Glutamatergic neuron (in vitro differentiated cells): ENCODE results near the gene CEACAM3. TPM values are rescaled to one million over a fixed set of nuclear protein-coding genes. Genes with fewer than 3 reads are reported as not detected.
"Not testable (repeated sequence)": the region's sequence is repeated elsewhere in the genome, so short reads cannot be mapped to it uniquely, and the experiment has no call there.

Experiments
- DNase-seq: peaks from one replicate; pipeline ENCODE4 v3.0.0; 2022
- H3K27ac Mint-ChIP-seq: one replicate; pipeline ENCODE4 v1.8.0; 2020; ENCODE audit warnings: mild to moderate bottlenecking, mixed read lengths, inconsistent platforms; ENCODE audit not compliant: unreplicated experiment
- H3K27me3 Mint-ChIP-seq: one replicate; pipeline ENCODE4 v1.8.0; 2020; ENCODE audit warnings: mild to moderate bottlenecking, moderate library complexity, mixed read lengths, inconsistent platforms; ENCODE audit not compliant: unreplicated experiment
- H3K36me3 Mint-ChIP-seq: one replicate; pipeline ENCODE4 v1.8.0; 2020; ENCODE audit warnings: mild to moderate bottlenecking, mixed read lengths, inconsistent platforms; ENCODE audit not compliant: unreplicated experiment
- H3K4me1 Mint-ChIP-seq: one replicate; pipeline ENCODE4 v1.8.0; 2020; ENCODE audit warnings: mild to moderate bottlenecking, low read depth, mixed read lengths, inconsistent platforms; ENCODE audit not compliant: unreplicated experiment
- H3K4me3 Mint-ChIP-seq: one replicate; pipeline ENCODE4 v1.8.0; 2020; ENCODE audit warnings: mild to moderate bottlenecking, mixed read lengths, inconsistent platforms; ENCODE audit not compliant: unreplicated experiment
- H3K9me3 Mint-ChIP-seq: one replicate; pipeline ENCODE4 v1.8.0; 2020; ENCODE audit warnings: mild to moderate bottlenecking, moderate library complexity, mixed read lengths, inconsistent platforms; ENCODE audit not compliant: unreplicated experiment
- CTCF ChIP-seq: fragments of 200-600 bp; sonication (generic); IDR thresholded peaks from one replicate; pipeline ENCODE4 v1.5.0; 2021; ENCODE audit not compliant: partially characterized antibody, unreplicated experiment
- total RNA-seq: library from RNA; stranded (reverse); fragmentation: NEBNext Ultra II Directional; extraction: Animal tissue kit (Norgen Biotek cat#: 25700); gene quantifications from one replicate; pipeline ENCODE4 v1.2.1, GENCODE V29; 2021; ENCODE audit not compliant: unreplicated experiment

Gene CEACAM3
- total RNA-seq, 1 donor from 2014 or later, result not detected

DNA sequence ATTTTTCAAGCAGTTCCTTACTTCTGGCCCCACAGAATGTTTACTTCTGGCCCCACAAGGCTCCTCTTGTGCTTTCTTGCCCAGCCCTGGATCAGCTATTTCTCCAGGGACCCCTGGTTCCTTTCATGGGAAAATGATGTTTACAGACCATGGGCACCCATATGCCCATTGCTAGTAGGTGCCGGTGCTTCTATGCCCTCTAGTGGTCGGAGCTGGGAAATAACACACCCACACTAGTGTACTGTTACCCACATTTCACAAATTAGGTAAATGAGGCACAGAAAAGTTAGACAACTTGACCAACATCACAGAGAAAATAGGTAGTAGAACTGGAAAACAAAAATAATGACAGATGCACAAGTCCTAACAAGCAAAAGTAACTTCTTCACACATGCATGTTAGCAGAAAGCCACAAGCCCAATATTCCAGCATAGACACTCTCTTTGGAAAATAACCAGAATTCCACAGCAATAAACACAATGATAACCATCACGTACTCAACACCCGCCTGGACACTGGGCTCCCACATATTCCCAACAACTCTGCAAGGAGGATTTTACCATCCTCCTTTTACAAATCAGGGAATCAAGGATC lies 42.4 kb upstream of the CEACAM3 start:
- peak; percentile 59 for TF ChIP-seq CTCF
- no peak overlapping the region for H3K4me3 Mint-ChIP-seq
- H3K36me3 Mint-ChIP-seq, result no peaks in the 10 kb centered on the region
- H3K4me1 Mint-ChIP-seq, result peaks cover 4% of the 10 kb centered on the region
- DNase-seq, result peak; percentile 68
- H3K9me3 Mint-ChIP-seq, result no peaks in the 10 kb centered on the region
- H3K27me3 Mint-ChIP-seq, result peaks cover 1% of the 10 kb centered on the region
- H3K27ac Mint-ChIP-seq, result no peak overlapping the region

DNA sequence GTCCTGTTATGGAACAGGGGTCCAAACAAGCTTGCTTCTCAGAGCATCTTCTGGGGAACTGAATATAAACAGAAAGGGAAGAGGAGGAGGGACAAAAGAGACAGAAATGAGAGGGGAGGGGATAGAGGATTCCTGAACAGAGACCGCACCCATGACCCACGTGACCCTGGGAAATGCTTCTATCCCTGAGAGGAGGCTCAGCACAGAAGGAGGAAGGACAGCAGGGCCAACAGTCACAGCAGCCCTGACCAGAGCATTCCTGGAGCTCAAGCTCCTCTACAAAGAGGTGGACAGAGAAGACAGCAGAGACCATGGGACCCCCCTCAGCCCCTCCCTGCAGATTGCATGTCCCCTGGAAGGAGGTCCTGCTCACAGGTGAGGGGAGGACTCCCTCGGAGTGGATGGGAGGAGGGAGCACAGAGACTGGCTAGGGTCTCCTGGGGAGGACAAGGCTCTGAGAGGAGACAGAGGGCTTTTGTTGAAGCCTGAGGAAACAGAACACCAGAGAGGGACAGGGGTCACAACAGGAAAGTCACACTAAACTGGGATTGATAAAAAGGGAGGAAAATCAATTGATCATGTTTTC lies 41.0 kb upstream of the CEACAM3 start, which contains the start of gene CEACAM6:
Gene CEACAM6 (plus strand): TSS at position 203 of the 586 bp plus-strand sequence. CDS start 109 bp downstream, at position 312.
- H3K27ac Mint-ChIP-seq, result no peak within 1 kb of the TSS
- H3K36me3 Mint-ChIP-seq, result no peaks in the 10 kb centered on the region
- no peak for DNase-seq

GRCh38 chr19:41758846-41759245 lies 37.5 kb upstream of the CEACAM3 start:
- Mint-ChIP-seq H3K36me3 (no peaks in the 10 kb centered on the region), H3K27ac (no peak overlapping the region), H3K4me1 (peaks cover 4% of the 10 kb centered on the region), H3K27me3 (peaks cover 6% of the 10 kb centered on the region), H3K9me3 (no peaks in the 10 kb centered on the region), H3K4me3 (no peak overlapping the region)
- no peak for TF ChIP-seq CTCF
- DNase-seq, result no peak

More for the DNA sequence above, 41.0 kb upstream of the CEACAM3 start, which contains the start of gene CEACAM6:
- H3K4me3 Mint-ChIP-seq, result no peak within 1 kb of the TSS
- peaks cover 4% of the 10 kb centered on the region for H3K4me1 Mint-ChIP-seq
- peaks cover 4% of the 10 kb centered on the region for H3K27me3 Mint-ChIP-seq
- no peak for TF ChIP-seq CTCF
- no peaks in the 10 kb centered on the region for H3K9me3 Mint-ChIP-seq

DNA sequence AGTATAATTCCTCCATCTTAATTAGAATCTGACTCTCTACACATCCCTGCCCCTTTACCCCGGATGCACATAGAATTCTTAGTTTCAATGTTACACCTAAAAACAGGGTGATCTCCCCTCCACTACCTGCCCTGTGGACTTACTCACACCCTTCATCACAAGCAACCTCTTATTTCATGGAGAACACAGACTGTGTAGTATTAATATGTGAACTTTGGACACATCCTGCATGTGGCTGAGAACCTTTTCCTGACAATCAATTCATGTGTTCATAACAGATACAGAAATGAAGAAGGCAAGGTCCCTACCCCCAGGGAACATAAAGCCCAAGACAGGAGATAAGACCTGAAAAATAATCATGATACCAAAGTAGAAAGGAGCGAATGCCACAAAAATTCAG lies 29.3 kb upstream of the CEACAM3 start:
- no peak overlapping the region for H3K27ac Mint-ChIP-seq
- H3K4me3 Mint-ChIP-seq, result no peak overlapping the region
- no peak for DNase-seq
- no peaks in the 10 kb centered on the region for H3K36me3 Mint-ChIP-seq
- peaks cover 3% of the 10 kb centered on the region for H3K9me3 Mint-ChIP-seq
- H3K27me3 Mint-ChIP-seq, result peaks cover 4% of the 10 kb centered on the region
- TF ChIP-seq CTCF, result no peak
- no peaks in the 10 kb centered on the region for H3K4me1 Mint-ChIP-seq

DNA sequence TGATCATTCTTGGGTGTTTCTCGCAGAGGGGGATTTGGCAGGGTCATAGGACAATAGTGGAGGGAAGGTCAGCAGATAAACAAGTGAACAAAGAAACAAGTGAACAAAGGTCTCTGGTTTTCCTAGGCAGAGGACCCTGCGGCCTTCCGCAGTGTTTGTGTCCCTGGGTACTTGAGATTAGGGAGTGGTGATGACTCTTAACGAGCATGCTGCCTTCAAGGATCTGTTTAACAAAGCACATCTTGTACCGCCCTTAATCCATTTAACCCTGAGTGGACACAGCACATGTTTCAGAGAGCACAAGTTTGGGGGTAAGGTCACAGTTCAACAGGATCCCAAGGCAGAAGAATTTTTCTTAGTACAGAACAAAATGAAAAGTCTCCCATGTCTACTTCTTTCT lies 28.3 kb upstream of the CEACAM3 start:
- H3K36me3 Mint-ChIP-seq, H3K27ac Mint-ChIP-seq, DNase-seq, H3K9me3 Mint-ChIP-seq, H3K27me3 Mint-ChIP-seq, H3K4me1 Mint-ChIP-seq, H3K4me3 Mint-ChIP-seq: not testable (repeated sequence)
